ENCODE measurements around the gene CALN1.
"Not testable (repeated sequence)": the region's sequence is repeated elsewhere in the genome, so short reads cannot be mapped to it uniquely, and the experiment has no call there.

Gene CALN1

DNA sequence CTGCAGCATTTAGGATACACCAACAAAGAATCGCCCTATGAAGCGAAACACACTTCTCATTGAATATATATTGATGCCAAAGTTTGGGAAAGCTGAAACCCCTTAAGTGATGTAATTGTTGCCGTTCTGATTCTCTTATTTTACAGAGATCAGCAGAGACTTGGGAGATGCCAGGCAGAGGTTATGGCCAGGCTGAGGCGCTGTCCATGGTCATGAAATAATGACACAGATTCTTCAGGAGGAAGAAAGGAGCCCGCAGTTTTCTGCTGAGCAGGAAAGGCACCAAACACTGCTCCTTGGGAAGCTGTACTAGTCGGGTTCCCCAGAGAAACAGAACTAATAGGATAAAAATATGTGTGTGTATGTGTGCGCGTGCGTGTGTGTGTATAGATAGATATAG, 566.0 kb downstream of the CALN1 start:
- no peak for DNase-seq

DNA sequence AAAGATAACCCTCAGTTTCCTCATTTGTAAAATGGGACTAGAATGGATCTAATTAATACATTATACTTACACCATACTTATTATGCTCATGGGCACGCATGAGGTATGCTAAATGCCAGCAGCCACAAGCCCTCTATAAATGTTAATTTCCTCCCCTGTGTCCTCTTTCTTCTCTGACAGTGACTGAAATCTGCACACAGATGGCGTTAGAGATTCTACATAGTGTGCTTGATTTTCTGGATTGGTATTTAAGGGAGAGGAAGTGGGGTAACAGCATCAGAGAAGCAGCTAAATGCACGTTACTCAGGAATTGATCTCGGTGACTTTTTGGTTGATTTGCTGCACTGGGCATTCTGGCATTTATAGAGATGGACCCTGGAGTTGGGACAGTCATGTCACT, 568.5 kb downstream of the CALN1 start:
- DNase-seq = no peak

DNA sequence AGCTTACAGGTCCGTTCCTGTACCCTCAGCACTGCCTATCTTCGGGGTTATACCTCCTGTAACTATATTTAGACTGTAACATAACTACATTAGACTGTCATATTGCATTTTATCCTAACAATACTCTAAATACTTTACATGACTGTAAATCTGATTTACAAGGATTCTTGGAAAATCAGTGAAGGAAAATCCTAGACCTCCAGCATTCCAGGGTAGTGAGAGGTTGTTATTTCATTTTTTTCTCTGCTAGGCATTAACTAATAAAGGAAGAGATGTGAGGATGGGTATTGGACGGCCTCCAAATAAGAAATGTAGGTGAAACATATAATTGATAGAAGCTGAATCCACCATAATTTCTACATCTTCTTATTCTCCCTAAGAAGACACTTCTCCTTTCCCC, 569.4 kb downstream of the CALN1 start:
- no peak for DNase-seq

DNA sequence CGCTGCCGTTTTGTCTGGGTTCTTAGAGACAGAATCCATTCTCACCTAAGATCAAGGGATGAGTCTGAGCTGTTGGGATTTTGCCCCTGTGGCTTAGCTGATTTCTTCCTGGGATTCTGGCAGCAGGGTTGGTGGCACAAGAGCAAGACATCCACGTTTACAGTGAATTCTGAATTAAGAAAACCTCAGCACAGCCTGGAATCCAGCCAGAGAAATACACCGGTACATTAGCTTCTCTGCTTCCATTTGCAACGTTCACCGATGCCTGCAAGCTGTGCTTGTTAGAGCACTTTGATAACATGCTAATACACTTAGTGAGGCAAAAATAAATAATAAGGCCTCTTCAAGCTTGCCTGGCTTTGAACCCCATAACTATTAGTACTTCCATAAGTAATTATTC, 569.8 kb downstream of the CALN1 start:
- no peak for DNase-seq

DNA sequence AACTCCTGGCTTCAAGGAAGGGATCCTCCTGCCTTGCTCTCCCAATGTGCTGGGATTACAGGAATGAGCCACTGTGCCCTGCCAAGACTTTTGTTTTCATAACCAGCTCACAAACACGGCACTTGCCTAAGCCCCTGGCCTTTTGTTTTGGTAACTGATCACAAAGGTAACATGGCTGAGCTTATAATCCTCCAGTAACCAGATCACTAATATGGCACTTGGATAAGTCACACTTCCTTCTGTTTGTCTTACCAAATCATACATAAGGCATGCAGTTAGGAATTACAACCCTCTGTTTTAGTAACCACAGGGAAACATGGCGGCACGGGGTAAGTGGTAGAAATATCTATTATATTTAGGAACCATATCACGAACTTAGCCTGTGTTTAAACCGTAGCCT, 577.1 kb downstream of the CALN1 start:
- peak; percentile 83 for DNase-seq

DNA sequence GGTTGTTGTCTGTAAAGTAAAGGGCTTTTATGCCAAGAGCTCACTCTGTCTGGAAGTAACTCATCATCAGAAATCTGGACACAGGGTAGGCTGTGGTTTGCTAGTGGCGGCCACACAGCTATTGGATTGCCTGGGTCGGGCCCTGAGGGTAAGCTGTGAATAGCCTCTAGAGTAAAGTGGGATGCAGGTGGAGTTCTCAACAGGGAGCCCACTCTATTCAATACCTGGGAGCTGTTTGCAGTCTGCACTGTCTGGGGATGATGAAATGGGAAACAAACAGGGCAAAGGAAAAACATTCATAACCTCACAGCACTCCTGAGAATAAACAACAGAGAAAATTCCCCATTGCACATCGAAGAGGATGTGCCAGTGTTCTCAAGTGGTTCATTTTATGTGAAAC, 582.6 kb downstream of the CALN1 start:
- no peak for DNase-seq

DNA sequence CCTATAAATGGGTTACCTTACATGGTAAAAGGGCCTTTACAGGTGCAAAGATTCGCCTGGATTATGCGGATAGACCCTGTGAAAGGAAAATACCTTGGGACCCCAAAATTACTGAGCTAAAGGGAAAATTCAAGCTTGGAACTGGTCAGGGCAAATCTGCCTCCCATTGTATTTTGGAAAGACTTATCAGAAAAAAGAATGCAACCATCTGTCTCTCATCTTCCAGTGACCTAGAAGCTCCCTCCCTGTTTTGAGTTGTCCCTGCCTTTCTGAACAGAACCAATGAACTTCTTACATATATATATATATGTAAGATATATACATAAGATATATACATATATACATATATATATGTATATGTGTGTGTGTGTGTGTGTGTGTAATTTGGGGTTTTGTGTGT, 583.8 kb downstream of the CALN1 start:
- DNase-seq = no peak

DNA sequence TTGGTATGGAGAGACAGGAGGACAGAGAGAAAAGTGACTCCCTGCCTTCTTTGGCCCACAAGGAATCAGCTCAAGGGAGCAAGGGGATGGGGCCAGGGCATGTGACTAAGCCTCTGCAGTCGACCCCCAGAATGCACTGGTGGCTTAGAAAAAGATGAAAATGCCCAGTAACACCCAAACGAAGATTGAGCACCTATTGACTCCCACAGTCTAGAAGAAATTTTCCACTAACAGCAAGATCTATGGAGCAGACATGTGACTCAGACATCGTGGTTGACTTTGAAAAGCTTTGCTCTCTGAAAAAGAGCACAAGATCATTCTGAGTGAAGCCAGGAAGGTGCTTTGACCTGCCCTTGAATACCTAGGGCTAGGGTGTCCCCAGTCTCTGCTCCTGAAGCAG, 586.0 kb downstream of the CALN1 start:
- no peak for DNase-seq

DNA sequence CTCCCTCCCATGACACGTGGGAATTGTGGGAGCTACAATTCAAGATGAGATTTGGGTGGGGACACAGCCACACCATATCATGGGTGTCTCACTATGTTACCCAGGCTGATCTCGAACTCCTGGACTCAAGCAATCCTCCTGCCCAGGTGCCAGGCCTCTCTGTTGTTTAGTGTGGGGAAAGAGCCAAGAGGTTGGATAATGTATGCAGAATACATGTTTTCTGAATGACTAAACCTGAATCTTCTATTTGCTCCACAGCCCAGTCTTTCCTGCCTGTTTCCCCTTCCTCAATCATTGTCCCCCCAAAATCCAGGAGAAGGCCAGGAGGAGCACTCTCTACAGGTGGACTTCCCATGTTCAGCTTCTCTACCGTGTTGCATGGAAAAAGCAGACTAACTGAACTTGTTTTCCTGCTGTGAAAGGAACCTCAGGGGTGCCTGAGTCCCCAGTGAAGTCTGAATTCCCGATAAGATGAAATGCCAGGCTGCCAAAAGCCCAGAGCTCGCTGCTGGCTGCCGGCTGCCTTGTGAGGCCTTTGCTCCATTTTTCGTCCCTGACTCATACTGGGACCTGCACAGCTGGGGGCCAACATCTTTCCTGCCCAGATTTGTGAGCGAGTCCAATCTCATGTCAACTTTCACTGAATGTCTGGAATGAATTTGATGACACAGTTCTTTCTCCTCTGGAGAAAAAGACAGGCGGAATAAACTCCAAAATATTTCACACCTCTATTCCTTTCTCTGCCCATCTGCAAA, 588.0 kb downstream of the CALN1 start:
- no peak for DNase-seq

DNA sequence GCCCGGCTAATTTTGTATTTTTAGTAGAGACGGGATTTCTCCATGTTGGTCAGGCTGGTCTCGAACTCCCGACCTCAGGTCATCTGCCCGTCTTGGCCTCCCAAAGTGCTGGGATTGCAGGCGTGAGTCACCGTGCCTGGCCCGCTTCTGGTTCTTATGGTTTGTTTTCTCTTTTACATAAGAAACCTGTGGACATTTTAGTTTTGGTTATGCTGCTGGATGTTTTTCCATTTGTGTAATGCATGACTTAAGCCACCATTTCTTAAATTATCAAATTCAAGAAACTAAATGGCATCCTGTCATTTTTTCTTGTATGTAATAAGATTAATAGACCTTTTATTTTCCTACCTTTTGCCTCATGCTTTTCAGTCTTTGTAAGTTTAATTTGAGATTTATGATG, 589.7 kb downstream of the CALN1 start:
- DNase-seq = not testable (repeated sequence)

DNA sequence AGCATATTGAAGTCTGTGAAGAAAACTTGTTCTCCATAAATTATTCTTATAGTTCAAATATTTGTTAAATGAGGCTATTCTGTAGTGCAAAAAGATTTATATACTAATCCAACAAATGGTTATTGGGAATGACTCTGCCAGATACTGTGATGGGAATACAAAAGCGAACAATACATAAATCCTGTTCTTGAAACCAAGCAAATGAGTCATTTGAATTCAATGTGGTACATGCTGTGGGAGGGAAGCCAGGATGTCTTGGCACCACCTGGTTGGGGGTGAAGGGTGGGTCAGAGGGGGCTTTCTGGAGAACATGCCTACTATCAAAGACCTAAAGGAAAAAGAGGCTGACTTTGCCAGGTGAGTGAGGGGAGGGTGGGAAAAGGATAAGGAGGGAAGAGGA, 594.2 kb downstream of the CALN1 start:
- no peak for DNase-seq

DNA sequence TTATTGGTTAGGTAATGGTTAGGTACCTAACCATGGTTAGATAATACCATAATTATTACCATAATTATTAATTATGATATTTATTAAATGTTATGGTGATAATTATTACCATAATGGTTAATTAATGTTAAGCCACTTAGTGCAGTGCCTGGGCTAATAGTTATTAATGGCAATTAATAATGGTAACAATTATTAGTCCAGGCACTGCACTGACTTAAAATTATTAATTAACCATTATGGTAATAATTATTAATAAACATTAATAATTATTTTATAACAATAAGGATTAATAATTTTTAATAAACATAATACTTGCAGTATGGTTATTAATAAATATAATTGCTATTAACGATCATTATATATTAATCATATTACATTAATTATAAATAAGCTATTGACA, 604.0 kb downstream of the CALN1 start:
- no peak for DNase-seq

DNA sequence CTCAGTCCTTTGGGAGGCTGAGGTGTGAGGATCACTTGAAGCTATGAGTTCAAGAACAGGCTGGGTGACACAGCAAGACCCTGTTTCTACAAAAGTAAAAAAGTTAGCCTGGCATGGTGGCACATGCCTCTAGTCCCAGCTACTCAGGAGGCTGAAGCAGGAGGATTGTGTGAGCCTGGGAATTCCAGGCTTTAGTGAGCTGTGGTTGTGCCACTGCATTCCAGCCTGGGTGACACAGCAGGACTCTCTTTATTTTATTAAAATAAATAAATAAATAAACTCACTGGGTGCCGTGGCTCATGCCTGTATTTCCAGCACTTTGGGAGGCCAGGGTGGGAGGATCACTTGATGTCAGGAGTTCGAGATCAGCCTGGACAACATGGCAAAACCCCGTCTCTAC, 607.9 kb downstream of the CALN1 start:
- no peak for DNase-seq

DNA sequence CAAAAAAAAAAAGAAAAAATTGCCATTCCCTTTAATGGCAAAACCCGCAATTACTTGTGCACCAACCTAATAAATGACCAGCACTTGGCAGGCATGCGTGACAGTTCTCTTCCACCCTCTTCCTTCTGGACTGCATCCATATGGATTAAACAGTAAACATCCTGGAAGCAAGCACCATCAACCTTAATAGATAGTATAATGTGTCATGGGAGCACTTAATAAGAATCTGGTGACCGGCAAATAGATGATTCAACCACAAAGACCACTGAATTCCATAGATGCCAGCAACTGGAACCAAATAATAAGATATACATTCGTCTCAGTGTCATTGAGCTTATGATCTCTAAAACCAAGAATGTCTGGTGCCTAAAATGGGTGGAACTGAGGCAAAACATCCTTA, 610.2 kb downstream of the CALN1 start:
- no peak for DNase-seq

DNA sequence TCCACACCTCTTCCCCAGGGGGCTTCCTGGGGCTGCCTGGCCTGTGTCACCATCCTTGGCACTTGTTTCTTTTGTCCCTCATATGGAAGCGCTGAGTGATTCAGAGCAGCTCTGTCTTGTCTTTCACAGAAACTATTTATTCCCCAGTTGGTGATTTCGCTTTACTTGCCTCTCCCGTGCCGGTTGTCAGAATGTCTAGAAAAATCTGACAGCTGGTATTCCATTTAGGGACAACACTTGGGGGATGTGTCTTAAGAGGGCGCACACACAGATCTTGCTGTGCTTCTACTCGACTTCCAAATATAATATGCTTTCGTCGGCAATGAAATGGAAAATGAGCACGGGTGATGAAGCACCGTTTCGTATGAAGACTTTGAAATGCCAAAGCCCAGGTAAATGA, 611.8 kb downstream of the CALN1 start:
- no peak for DNase-seq

DNA sequence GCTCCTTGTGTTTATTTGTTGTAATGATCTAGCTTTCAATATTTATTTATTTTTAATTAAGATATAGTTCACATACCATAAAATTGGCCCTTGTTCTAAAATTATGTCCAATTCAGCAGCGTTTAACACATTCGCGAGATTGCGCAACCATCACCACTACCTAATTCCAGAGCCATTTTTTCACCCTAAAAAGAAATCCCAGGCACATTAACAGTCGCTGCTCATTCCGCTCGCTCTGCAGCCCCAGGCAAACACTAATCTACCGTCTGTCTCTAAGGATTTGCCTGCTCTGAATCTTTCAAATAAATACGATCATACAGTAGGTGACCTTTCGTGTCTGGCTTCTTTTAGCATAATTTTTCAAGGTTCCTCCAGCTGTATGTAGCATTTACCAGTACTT, 616.7 kb downstream of the CALN1 start:
- no peak for DNase-seq

DNA sequence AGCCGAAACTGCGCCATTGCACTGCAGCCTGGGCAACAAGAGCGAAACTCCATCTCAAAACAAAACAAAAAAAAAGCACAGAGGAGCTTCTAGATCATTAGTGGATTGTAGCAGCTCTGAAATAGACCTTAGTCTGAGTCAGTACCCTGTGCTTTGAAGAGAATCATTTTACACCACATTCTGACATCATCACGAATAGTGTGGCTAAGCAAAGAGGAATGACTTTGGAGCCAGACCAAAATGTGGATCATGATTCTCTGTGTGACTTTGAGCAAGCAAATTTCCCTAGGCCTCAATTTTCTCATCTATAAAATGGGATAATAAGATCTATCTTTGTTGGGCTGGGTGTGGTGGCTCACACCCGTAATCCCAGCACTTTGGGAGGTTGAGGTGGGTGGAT, 618.9 kb downstream of the CALN1 start:
- DNase-seq = no peak

DNA sequence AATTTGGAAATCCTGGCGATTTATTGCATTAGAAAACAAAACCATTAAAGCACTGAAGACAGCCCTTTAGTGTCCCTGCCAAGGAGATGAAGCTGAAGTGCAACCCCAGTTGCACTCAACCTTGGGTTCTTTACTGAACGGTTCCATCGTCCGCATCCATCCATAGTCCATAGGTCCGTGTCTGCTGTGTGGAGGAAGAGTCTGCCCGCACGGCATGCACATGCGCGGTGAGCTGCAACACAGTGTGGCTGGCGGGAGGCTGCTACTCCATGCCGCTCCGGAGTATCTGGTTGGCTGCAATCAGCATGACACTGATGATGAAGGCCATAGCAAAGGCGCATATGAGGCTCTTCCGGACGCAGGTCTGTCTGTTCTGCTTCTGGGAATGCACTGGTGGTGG, 624.6 kb downstream of the CALN1 start:
- DNase-seq = peak; percentile 43

DNA sequence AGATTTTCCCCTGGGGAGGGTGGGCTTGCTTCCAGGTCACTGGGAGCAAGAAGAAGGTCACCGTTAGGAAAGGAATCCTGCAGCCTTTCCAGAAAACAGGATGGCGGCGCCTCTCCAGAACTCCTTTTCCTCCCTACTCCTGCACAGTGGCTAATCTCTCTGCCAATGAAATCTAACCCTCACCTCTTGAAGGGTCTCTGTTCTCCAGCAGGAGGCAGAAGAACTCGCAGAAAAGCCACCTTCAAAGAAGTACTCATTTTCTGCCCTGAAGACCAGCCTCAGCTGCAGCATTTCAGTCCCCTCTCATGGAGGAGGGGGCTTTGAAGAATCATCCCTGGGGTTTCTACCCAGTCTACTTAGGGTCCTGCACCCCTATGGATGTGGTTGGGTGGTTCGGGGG, 626.9 kb downstream of the CALN1 start:
- DNase-seq = no peak

DNA sequence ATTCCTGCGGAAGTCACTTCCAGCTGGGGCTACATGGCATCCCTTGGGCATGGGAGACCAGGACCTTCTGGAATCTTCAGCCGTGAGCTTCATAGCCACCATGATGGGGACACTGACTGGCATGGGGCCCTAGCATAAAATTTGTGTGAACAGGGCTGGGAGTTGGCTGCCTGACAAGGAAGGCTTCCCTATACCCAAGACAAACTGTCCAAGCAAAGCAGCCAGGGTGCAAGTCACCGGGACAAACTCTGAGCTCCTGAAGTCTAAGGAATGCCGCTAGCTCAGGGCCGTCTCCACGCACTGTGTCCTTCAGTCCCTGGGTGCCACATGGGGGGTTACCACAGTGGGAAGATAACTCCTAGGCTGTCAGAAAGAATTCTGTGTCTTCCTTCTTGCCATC, 627.4 kb downstream of the CALN1 start:
- no peak for DNase-seq

DNA sequence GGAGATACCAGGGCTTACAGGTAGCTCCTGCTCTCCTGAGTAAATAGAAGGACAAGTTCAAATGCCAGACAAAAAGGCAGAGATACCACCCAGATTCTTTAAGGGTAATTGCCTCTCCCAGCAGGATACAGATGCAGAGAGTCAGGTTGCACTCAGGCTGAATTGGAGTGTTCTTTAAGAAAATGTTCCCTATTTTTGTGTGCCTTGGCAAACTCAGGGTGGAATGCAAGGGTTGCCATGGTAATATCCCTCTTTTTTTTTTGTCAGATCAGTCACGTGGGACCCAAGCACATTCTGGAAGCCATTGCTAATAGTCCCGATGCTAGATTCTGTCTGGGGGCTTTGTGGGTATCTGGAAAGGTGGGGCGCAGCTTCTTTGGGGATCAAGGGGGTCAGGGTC, 628.0 kb downstream of the CALN1 start:
- DNase-seq = no peak

DNA sequence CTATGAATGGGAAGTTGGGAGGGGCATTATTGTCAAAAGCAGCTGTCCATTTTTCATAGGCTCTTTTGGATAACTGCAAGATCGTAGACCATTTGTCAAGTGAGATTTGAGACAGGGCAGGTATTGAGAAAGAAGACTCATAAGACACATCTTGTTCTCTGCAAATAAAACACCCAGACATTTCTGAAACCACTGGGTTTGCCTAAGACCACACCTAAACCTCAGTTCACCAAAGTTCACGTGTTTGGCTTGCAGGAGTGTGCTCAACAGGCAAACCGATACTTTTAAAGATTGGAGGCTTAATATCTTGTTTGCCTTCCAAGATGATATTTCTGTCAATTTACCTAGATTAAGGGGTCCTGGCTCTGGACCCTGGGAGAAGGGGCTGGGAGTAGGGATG, 628.4 kb downstream of the CALN1 start:
- DNase-seq = no peak

DNA sequence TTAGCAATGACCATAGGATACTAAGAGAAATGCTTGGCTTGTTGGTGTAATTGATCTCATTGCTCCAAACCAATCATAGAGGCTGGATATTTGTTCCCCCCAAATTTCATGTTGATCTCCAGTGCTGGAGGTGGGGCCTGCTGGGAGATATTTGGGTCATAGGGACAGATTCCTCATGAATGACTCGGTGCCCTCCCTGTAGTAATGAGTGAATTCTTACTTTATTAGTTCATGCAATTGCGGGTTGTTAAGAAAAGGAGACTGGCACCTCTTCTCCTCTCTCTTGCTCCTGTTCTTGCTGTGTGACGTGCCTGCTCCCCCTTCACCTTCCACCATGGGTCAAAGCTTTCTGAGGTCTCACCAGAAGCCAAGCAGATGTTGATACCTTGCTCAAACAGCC, 630.1 kb downstream of the CALN1 start:
- no peak for DNase-seq

DNA sequence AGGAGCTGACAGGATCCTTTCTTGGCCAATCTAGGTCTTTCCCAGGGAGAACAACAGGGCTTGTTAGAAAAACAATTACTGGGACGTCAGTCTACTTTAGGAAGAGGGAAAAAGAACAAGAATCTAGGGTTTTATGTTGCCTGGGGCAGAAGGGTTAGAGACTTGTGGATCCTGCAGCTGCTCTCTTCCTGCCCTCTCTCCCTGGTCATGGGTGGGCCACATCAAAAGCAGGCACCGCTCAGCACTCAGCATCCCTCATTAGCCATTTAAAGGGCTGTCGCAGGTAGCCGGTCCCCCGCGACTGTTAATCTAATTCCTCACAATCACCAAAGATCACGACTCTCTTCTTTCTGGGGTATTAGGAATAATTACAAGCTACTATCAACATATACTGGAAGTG, 631.9 kb downstream of the CALN1 start:
- DNase-seq = no peak

DNA sequence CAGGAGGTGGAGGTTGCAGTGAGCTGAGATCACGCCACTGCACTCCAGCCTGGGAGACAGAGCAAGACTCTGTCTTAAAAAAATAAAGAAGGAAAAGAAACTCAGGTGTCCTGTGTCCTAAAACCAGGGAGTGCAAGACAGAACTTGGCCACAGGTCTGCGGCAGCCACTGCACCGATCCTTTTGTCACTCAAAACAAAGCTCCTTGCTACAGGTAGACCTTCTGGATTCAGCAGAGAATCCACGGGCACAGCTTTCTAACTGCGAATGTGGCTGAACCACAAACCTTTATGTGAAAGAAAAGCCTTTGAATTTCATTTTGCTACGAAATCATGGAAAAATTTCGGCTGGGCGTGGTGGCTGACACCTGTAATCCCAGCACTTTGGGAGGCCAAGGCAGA, 634.9 kb downstream of the CALN1 start:
- DNase-seq = no peak

DNA sequence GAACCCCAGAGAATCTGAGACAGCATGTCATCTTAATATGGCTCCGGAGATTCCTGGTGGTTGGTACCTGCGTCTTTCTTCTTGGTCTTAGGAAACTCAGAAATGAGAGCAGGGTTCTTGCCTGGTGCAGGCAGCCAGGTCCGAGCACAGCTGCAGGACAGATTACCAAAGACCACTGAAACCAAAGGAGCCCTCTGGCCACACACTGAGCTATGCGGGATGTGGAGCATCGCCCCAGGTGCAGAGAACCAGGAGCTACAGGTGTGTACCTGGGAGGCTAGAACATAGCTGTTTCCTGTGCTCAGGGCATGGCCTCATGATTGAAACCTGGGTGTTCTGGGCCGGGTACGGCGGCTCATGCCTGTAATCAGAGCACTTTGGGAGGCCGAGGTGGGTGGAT, 635.4 kb downstream of the CALN1 start:
- DNase-seq = no peak
